Activated CD8-positive, alpha-beta T cell treated with anti-CD3 and anti-CD28 coated beads, Interleukin-2, amount 10 ng/mL, durations not matched to agents 7 days and 5 days (primary cell): Measurements from ENCODE around the gene STX8. TPM values are rescaled to one million over a fixed set of nuclear protein-coding genes. Genes with fewer than 3 reads are reported as not detected.
A peak's percentile ranks its signal among the peaks of the same experiment; 100 is the strongest.
"Not testable (repeated sequence)": the region's sequence is repeated elsewhere in the genome, so short reads cannot be mapped to it uniquely, and the experiment has no call there.

Experiments used
- ATAC-seq: fragments of 150-1000 bp; cut with Tn5 transposase; one replicate; pipeline ENCODE4 v1.10.0; 2021; ENCODE audit warnings: moderate library complexity
- CTCF ChIA-PET: fragments of 350-600 bp; sonication (Branson Sonifier 250); formaldehyde crosslinking; loops from one replicate; lab custom pipeline; 2021; ENCODE audit warnings: antibody characterized with exemption; lab: Charles Lee
- POLR2A ChIA-PET: fragments of 350-600 bp; sonication (Branson Sonifier 250); formaldehyde crosslinking; loops from one replicate; lab custom pipeline; 2021; ENCODE audit warnings: antibody characterized with exemption; lab: Charles Lee
- DNase-seq: peaks from one replicate; pipeline ENCODE4 v3.0.0-alpha.2; 2020
- H3K27ac Mint-ChIP-seq: one replicate; pipeline ENCODE4 v1.8.0; 2021; ENCODE audit warnings: mild to moderate bottlenecking, mixed read lengths
- H3K27me3 Mint-ChIP-seq: one replicate; pipeline ENCODE4 v1.8.0; 2021; ENCODE audit warnings: low read depth, mixed read lengths
- H3K36me3 Mint-ChIP-seq: one replicate; pipeline ENCODE4 v1.8.0; 2021; ENCODE audit warnings: low read depth, mixed read lengths
- H3K4me1 Mint-ChIP-seq: one replicate; pipeline ENCODE4 v1.8.0; 2021; ENCODE audit warnings: low read depth, mixed read lengths
- H3K4me3 Mint-ChIP-seq: one replicate; pipeline ENCODE4 v1.8.0; 2021; ENCODE audit warnings: mild to moderate bottlenecking, mixed read lengths
- H3K9me3 Mint-ChIP-seq: one replicate; pipeline ENCODE4 v1.8.0; 2022; ENCODE audit warnings: mixed read lengths; ENCODE audit not compliant: insufficient read depth
- total RNA-seq, 2 experiments: library from RNA; stranded (reverse); gene quantifications; one replicate each; pipeline ENCODE4 v1.2.3, GENCODE V29; 2021

Gene STX8
- total RNA-seq, 2 experiments from 2014 or later, result 71.0 to 78.5 TPM

GRCh38 chr17:9577373-9577709 is 1.7 kb upstream of the STX8 start:
- Mint-ChIP-seq H3K27ac (no peak overlapping the region), H3K9me3 (no peaks in the 10 kb centered on the region), H3K27me3 (no peaks in the 10 kb centered on the region), H3K36me3 (no peaks in the 10 kb centered on the region), H3K4me1 (peaks cover 25% of the 10 kb centered on the region), H3K4me3 (peak overlapping the region; percentile 96)
- DNase-seq (no peak), ATAC-seq (no peak)
- CTCF ChIA-PET, result interaction anchor here (0.7 to 4.3 kb wide), 16 partner anchors 10 to 191 kb away, joined by 3 to 25 read pairs (median 5); no protein-coding TSS in a partner anchor
- POLR2A ChIA-PET, result no interaction called here

- Mint-ChIP-seq H3K4me3 (peak within 1 kb of the TSS; percentile 96), H3K27ac (peak within 1 kb of the TSS; percentile 89), H3K36me3 (no peaks in the 10 kb centered on the region), H3K9me3 (no peaks in the 10 kb centered on the region), H3K27me3 (no peaks in the 10 kb centered on the region), H3K4me1 (peaks cover 25% of the 10 kb centered on the region)
- CTCF ChIA-PET, result interaction anchor here (0.7 to 4.3 kb wide), 18 partner anchors 11 to 192 kb away, joined by 3 to 25 read pairs (median 5); no protein-coding TSS in a partner anchor
- ATAC-seq (peak; percentile 67), DNase-seq (peak; percentile 79)
- POLR2A ChIA-PET, result interaction anchor here (0.5 kb wide), 1 partner anchor 14 kb away, joined by 3 read pairs; no protein-coding TSS in a partner anchor
These were observed 1.1 kb upstream of the STX8 start, which contains the start of gene CFAP52 for GRCh38 chr17:9576521-9577372. TSS of gene CFAP52 (plus strand) at chr17:9576642. CDS start at chr17:9576696, 54 bp downstream.

GRCh38 chr17:9571201-9571600 is 4.4 kb downstream of the STX8 start:
- Mint-ChIP-seq H3K36me3 (peaks cover 11% of the 10 kb centered on the region), H3K27me3 (no peaks in the 10 kb centered on the region), H3K9me3 (no peaks in the 10 kb centered on the region), H3K27ac (no peak overlapping the region), H3K4me3 (no peak overlapping the region), H3K4me1 (peaks cover 17% of the 10 kb centered on the region)
- ChIA-PET CTCF (no interaction called here), POLR2A (no interaction called here)
- no peak for DNase-seq
- ATAC-seq, result no peak

GRCh38 chr17:9568957-9569588 is 6.5 kb downstream of the STX8 start:
- Mint-ChIP-seq H3K4me3 (no peak overlapping the region), H3K36me3 (peaks cover 21% of the 10 kb centered on the region), H3K27me3 (no peaks in the 10 kb centered on the region), H3K4me1 (peaks cover 20% of the 10 kb centered on the region), H3K9me3 (no peaks in the 10 kb centered on the region), H3K27ac (no peak overlapping the region)
- DNase-seq (no peak), ATAC-seq (no peak)
- ChIA-PET POLR2A (no interaction called here), CTCF (no interaction called here)

GRCh38 chr17:9568004-9568403 is 7.6 kb downstream of the STX8 start:
- H3K4me3 Mint-ChIP-seq, result no peak overlapping the region
- peaks cover 26% of the 10 kb centered on the region for H3K36me3 Mint-ChIP-seq
- no peaks in the 10 kb centered on the region for H3K9me3 Mint-ChIP-seq
- H3K27ac Mint-ChIP-seq, result no peak overlapping the region
- peaks cover 16% of the 10 kb centered on the region for H3K4me1 Mint-ChIP-seq
- ATAC-seq (no peak), DNase-seq (no peak)
- POLR2A ChIA-PET, result no interaction called here
- CTCF ChIA-PET, result no interaction called here
- H3K27me3 Mint-ChIP-seq, result no peaks in the 10 kb centered on the region

- H3K27me3 Mint-ChIP-seq, POLR2A ChIA-PET, H3K4me3 Mint-ChIP-seq, ATAC-seq, H3K27ac Mint-ChIP-seq, DNase-seq, H3K9me3 Mint-ChIP-seq: not testable (repeated sequence)
- CTCF ChIA-PET, result interaction anchor here (2.7 kb wide), 1 partner anchor 11 kb away, joined by 13 read pairs; the partner anchor contains the start of gene CFAP52
- Mint-ChIP-seq H3K4me1 (peaks cover 16% of the 10 kb centered on the region), H3K36me3 (peaks cover 30% of the 10 kb centered on the region)
These were observed 8.9 kb downstream of the STX8 start for GRCh38 chr17:9566739-9567138.

- ChIA-PET CTCF (interaction anchor here (1.3 to 2.7 kb wide), 2 partner anchors 9 to 11 kb away, joined by 4 to 13 read pairs; partner anchors contain the start of gene CFAP52), POLR2A (no interaction called here)
- H3K27me3 Mint-ChIP-seq, result no peaks in the 10 kb centered on the region
- DNase-seq, result no peak
- H3K27ac Mint-ChIP-seq, result peak overlapping the region; percentile 53
- H3K36me3 Mint-ChIP-seq, result peaks cover 30% of the 10 kb centered on the region
- peaks cover 16% of the 10 kb centered on the region for H3K4me1 Mint-ChIP-seq
- H3K4me3 Mint-ChIP-seq, result no peak overlapping the region
- H3K9me3 Mint-ChIP-seq, result no peaks in the 10 kb centered on the region
- ATAC-seq, result no peak
These were observed 9.6 kb downstream of the STX8 start for GRCh38 chr17:9566067-9566466.

- Mint-ChIP-seq H3K36me3 (peaks cover 30% of the 10 kb centered on the region), H3K27ac (no peak overlapping the region), H3K4me3 (no peak overlapping the region), H3K4me1 (peaks cover 16% of the 10 kb centered on the region), H3K9me3 (no peaks in the 10 kb centered on the region), H3K27me3 (no peaks in the 10 kb centered on the region)
- DNase-seq, result no peak
- ChIA-PET CTCF (no interaction called here), POLR2A (no interaction called here)
- ATAC-seq, result no peak
These were observed 11.5 kb downstream of the STX8 start for GRCh38 chr17:9564104-9564503.

GRCh38 chr17:9557857-9558256 is 17.8 kb downstream of the STX8 start:
- Mint-ChIP-seq H3K36me3 (peaks cover 9% of the 10 kb centered on the region), H3K4me3 (no peak overlapping the region), H3K9me3 (no peaks in the 10 kb centered on the region), H3K27me3 (no peaks in the 10 kb centered on the region), H3K4me1 (no peaks in the 10 kb centered on the region), H3K27ac (no peak overlapping the region)
- CTCF ChIA-PET, result interaction anchor here (0.7 to 1.0 kb wide), 2 partner anchors 8 to 20 kb away, joined by 3 to 4 read pairs; no protein-coding TSS in a partner anchor
- POLR2A ChIA-PET, result no interaction called here
- no peak for DNase-seq
- ATAC-seq, result no peak

GRCh38 chr17:9557161-9557755 is 18.4 kb downstream of the STX8 start:
- H3K4me1 Mint-ChIP-seq, result no peaks in the 10 kb centered on the region
- POLR2A ChIA-PET, result no interaction called here
- DNase-seq (no peak), ATAC-seq (no peak)
- no peaks in the 10 kb centered on the region for H3K27me3 Mint-ChIP-seq
- H3K36me3 Mint-ChIP-seq, result peaks cover 6% of the 10 kb centered on the region
- CTCF ChIA-PET, result interaction anchor here (0.7 to 3.6 kb wide), 3 partner anchors 8 to 20 kb away, joined by 3 to 19 read pairs (median 4); partner anchors contain the start of genes CFAP52 and STX8
- no peaks in the 10 kb centered on the region for H3K9me3 Mint-ChIP-seq
- no peak overlapping the region for H3K4me3 Mint-ChIP-seq
- H3K27ac Mint-ChIP-seq, result no peak overlapping the region

- H3K4me3 Mint-ChIP-seq, H3K36me3 Mint-ChIP-seq, H3K27ac Mint-ChIP-seq, H3K4me1 Mint-ChIP-seq, POLR2A ChIA-PET, H3K9me3 Mint-ChIP-seq, ATAC-seq, H3K27me3 Mint-ChIP-seq: not testable (repeated sequence)
- CTCF ChIA-PET, result interaction anchor here (0.9 to 3.6 kb wide), 4 partner anchors 21 to 559 kb away, joined by 3 to 19 read pairs (median 4); partner anchors contain the start of genes CFAP52 and STX8
- DNase-seq, result peak; percentile 68
These were observed 20.9 kb downstream of the STX8 start for GRCh38 chr17:9554715-9555114.
